HG02571 (cell line): Measurements from ENCODE around the gene OR4C16.

Experiments used
- ATAC-seq: cut with Tn5 transposase; IDR thresholded peaks from one replicate; pipeline ENCODE4 v1.9.1; 2021; ENCODE audit warnings: mild to moderate bottlenecking, moderate library complexity; ENCODE audit not compliant: unreplicated experiment

Gene OR4C16, protein sequence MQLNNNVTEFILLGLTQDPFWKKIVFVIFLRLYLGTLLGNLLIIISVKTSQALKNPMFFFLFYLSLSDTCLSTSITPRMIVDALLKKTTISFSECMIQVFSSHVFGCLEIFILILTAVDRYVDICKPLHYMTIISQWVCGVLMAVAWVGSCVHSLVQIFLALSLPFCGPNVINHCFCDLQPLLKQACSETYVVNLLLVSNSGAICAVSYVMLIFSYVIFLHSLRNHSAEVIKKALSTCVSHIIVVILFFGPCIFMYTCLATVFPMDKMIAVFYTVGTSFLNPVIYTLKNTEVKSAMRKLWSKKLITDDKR

DNA sequence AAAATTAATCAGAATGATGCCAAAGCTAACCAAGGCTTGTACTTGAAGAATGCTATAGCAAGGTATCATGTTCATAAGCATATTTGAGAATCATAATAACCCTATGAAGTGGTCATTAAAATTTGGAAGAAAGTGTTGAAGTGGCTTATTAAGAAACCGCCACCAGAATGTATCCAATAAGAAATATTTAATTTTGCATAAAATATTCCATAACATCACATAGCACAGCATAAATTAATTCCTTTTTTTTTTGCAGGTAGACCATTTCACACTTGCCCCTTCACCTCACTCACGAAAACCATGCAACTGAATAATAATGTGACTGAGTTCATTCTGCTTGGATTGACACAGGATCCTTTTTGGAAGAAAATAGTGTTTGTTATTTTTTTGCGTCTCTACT is at the start of gene OR4C16:
TSS of gene OR4C16 (plus strand) at position 301 of the 400 bp plus-strand sequence. CDS start at position 301, 0 bp downstream.
- ATAC-seq, result no peak

DNA sequence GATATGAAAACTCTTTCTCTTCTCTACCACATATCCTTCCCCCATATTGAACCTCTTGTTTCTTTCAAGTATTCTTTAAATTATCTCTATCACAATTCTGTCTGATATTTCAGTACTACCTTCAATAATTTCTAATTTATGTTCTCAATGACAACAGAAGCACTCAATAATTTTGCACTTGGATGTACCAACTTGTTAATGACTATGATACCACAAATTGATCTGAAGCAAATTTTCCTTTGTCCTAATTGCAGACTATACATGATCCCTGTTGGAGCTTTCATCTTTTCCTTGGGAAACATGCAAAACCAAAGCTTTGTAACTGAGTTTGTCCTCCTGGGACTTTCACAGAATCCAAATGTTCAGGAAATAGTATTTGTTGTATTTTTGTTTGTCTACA is 17.8 kb upstream of the OR4C16 start, which contains the start of gene OR4C15:
TSS of gene OR4C15 (plus strand) at position 301 of the 400 bp plus-strand sequence. CDS start at position 301, 0 bp downstream.
- no peak for ATAC-seq

DNA sequence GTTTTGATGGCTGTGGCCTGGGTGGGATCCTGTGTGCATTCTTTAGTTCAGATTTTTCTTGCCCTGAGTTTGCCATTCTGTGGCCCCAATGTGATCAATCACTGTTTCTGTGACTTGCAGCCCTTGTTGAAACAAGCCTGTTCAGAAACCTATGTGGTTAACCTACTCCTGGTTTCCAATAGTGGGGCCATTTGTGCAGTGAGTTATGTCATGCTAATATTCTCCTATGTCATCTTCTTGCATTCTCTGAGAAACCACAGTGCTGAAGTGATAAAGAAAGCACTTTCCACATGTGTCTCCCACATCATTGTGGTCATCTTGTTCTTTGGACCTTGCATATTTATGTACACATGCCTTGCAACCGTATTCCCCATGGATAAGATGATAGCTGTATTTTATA is 620 bp downstream of the OR4C16 start:
- no peak for ATAC-seq

DNA sequence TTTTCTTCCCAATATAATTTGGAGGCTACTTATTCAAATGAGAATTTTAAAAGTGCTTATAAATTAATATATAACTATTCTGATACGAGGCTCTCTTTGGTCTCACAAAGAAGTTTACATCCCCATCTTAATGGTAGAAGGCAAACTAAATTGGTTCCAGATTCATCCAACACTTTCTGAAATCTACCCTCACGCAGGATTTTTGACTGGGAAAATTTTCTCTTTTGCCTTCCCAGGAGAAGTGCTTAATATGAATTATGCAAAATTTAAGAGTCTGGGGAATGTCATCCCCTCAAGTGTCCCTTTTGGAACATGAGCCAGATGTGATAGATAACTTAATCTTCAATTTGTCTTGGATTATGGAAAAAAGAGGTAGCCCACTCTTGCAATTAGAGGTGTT is 35.6 kb downstream of the OR4C16 start, which contains the start of gene OR4C11:
TSS of gene OR4C11 (minus strand) at position 101 of the 400 bp plus-strand sequence. CDS start 3,272 bp downstream, outside the sequence.
- no peak for ATAC-seq
